Subcutaneous adipose tissue (tissue), 4 donors: ENCODE measurements around the gene NXPH3. TPM values are rescaled to one million over a fixed set of nuclear protein-coding genes. Genes with fewer than 3 reads are reported as not detected.

Experiments used
- CTCF ChIP-seq: fragments of 450-650 bp; IDR thresholded peaks from one replicate; pipeline ENCODE4 v1.5.1; 2016; ENCODE audit warnings: low read depth, mild to moderate bottlenecking, control low read depth, antibody characterized with exemption, moderate library complexity
- total RNA-seq, 4 donors: library from RNA; depleted of rRNA; stranded (reverse); fragments of >200 nt; gene quantifications; one replicate each; pipeline ENCODE4 v1.1.0, GENCODE V29; 2016

The NXPH3 gene
- total RNA-seq, 4 donors from 2014 or later, result 0.65 to 7.9 (median 4.4) TPM

- no peak for TF ChIP-seq CTCF
Measured at GRCh38 chr17:49557312-49558024, 18.2 kb upstream of the NXPH3 start.

GRCh38 chr17:49564638-49565037 lies 11.0 kb upstream of the NXPH3 start:
- TF ChIP-seq CTCF, result no peak

- no peak for TF ChIP-seq CTCF
Measured at GRCh38 chr17:49565948-49566491, 9.7 kb upstream of the NXPH3 start.

GRCh38 chr17:49566668-49567071 lies 9.0 kb upstream of the NXPH3 start:
- no peak for TF ChIP-seq CTCF

- TF ChIP-seq CTCF, result no peak
Measured at GRCh38 chr17:49567104-49567521, 8.6 kb upstream of the NXPH3 start.

- TF ChIP-seq CTCF, result no peak
Measured at GRCh38 chr17:49567871-49568694, 7.6 kb upstream of the NXPH3 start.
